NCI-H1694 (cell line): ENCODE measurements around the gene RPAP3.
"Not testable (repeated sequence)": the region's sequence is repeated elsewhere in the genome, so short reads cannot be mapped to it uniquely, and the experiment has no call there.

Experiments
- DNase-seq: peaks from one replicate; lab custom pipeline; 2025; lab: John Stamatoyannopoulos, UW

The RPAP3 gene

DNA sequence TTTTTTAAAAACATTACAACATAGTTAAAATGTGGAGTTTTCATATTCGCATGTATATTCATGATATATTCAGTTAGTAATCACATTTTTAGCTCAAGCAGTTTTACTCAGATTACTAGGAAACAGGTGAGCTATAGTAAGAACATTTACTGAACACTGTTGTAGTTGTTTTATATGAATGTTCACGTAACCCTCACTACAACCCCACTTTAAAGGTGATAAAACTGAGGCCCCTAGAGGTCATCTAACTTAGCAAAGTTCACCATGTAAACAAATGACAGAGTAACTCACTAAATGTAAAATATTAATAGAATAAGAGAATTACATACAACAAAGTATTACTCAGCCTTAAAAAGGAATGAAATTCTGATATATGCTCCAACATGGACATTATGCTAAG, 26.0 kb downstream of the RPAP3 start:
- no peak for DNase-seq

DNA sequence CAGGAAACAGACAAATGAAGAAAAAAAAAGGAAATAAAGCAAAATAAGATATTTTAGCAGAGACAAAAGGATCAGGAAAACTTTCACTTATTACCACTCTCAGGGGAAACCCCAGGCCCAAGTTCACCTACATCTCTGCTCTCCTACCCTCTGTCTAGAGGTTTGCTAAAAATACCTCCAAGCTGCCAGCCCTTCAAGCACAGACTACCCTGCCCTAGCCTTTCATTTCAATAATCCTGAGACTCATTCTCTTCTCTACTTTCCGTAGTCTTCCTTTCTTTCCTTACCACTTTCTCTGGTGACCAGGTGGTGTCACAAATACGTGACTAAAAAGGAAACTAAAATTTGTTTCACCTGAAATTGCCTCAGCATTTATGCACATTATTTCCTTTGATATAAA, 33.8 kb downstream of the RPAP3 start:
- DNase-seq: no peak

DNA sequence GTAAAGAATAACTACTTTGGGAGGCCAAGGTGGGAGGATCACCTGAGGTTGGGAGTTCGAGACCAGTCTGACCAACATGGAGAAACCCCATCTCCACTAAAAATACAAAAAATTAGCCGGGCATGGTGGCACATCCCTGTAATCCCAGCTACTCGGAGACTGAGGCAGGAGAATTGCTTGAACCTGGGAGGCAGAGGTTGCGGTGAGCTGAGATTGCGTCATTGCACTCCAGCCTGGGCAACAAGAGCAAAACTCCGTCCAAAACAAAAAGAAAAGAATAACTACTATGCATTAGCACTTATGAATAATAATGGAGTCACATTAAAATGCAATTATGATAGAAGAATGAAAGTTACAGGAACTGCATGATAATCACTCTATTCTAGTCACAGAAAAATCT, 37.9 kb downstream of the RPAP3 start:
- not testable (repeated sequence) for DNase-seq

DNA sequence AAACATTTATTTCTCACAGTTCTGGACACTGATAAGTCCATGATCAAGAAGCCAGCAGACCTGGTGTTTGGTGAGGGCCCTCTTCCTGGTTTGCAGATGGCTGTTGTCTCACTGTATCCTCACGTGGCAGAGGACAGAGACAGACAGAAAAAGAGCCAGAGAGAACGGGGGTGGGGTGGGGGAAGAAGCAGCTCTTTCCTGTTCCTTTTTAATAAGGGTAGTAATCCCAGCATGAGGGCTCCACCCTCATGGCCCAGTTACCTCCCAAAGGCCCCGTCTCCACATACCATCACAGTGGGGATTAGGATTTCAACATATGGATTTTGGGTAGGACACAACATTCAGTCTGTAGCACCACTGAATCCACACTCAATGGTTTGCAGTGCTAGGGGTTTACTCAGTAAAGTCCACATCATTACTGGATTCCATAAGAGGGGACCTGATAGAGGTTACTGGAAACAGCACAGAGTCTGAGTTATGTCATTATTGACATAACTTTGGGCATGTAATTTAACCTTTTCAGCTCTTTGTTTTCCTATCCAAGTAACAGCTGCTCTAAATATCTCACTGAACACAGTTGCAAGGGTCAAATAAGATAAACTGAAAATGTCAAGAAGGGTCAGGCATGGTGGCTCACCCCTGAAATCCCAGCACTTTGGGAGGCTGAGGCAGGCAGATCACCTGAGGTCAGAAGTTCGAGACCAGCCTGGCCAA, 53.2 kb downstream of the RPAP3 start:
- no peak for DNase-seq

DNA sequence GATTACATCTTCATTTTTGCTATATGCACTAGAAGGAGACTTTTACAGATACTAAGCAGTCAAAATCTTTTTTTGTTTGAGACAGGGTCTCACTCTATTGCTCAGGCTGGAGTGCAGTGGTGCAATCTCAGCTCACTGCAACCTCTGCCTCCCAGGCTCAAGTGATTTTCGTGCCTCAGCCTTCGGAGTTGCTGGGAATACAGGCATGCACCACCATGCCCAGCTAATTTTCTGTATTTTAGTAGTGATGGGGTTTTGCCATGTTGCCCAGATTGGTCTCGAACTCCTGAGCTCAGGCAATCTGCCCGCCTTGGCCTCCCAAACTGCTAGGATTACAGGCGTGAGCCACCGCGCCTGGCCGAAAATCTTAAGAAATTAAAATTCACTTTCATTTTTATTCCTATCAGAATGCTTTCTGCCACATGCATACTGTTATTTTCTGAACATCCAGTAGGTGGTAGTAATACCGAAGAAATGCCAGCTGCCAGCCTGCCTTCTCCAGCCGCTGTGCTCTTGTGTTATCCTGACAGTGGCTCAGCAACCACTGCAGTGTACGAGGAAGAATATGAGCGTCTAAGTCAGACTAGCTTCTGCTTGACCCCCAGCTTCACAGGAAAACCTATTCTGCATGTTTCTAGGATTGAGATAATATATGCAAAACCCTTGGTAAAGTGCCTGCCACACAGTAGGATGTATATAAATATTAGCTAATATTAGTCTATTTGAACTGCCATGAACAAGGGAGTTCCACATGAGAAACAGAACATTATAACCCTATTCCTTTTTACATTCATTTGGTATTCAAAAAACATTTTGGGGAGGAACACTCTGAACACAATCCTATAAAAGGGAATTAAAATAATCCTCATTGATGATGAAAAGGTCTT, 54.2 kb downstream of the RPAP3 start:
- peak; percentile 57 for DNase-seq

DNA sequence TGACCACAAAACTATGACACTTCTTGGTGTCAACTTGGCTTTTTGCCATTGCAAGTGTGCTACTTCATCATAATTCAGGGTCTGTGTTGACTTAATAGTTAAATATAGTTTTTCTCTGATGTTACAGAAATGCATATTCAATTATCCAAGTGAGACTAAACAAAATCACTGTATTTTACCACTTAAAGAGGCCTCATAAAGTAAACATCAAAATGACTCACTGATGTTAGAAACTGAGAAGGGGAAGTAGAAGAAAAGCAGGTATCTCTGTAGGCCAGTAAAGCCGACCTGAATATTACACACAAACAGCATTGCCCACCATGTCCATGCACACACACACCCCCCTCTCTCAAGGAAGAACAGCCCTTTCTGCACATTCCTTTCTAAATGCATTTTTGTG, 55.4 kb downstream of the RPAP3 start:
- no peak for DNase-seq

DNA sequence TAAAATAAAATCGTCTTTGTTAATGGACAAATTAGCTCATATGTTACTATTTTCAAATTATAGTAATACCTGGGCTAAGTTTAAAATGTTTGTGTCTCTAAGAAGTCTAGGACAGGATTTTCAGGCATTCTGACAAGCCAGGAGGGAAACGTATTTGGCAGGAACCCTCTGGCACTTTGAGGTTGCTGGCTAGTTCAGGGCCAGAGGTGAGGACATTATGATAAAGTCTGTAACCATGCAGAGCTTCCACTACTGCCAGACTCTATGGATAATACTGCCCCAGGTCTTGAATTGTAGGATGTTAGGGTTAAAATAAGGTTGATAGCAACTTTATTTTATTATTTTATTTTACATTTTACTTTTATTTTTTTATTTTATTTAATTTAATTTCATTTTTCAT, 56.4 kb downstream of the RPAP3 start:
- DNase-seq: no peak

DNA sequence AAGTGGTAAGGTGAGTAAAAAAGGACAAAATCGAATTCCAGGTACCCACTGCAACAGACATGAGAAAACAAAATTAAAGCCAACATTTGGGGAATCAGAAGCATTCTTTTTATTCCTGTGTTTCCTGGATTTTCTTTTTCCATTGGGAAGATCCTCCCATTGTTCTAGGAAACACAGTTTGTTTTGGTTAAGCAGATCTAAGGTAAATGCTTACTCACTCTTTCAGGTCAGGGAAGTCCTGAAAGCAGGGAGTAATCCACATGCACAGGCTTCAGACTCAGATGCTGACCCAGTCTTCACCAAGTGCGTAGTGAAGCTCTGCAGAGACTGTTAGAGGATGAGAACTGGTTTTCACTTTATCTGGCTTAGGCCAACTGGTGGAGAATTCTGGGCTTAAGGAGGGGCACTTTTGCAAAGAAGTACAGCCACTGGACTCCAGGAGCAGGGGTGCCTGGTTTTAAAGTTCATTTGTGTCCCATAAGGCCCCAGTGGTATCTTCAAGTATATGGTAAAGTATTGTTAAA, 57.7 kb downstream of the RPAP3 start:
- DNase-seq: no peak

DNA sequence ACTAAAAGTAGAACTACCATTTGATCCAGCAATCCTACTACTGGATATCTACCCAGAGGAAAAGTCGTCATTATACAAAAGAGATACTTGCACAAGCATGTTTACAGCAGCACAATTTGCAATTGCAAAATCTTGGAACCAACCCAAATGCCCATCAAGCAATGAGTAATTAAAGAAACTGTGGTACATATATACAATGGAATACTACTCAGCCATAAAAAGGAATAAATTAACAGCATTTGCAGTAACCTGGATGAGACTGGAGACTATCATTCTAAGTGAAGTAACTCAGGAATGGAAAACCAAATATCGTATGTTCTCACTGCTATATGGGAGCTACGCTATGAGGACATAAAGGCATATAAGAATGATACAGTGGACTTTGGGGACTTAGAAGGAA, 63.5 kb downstream of the RPAP3 start:
- DNase-seq: not testable (repeated sequence)

DNA sequence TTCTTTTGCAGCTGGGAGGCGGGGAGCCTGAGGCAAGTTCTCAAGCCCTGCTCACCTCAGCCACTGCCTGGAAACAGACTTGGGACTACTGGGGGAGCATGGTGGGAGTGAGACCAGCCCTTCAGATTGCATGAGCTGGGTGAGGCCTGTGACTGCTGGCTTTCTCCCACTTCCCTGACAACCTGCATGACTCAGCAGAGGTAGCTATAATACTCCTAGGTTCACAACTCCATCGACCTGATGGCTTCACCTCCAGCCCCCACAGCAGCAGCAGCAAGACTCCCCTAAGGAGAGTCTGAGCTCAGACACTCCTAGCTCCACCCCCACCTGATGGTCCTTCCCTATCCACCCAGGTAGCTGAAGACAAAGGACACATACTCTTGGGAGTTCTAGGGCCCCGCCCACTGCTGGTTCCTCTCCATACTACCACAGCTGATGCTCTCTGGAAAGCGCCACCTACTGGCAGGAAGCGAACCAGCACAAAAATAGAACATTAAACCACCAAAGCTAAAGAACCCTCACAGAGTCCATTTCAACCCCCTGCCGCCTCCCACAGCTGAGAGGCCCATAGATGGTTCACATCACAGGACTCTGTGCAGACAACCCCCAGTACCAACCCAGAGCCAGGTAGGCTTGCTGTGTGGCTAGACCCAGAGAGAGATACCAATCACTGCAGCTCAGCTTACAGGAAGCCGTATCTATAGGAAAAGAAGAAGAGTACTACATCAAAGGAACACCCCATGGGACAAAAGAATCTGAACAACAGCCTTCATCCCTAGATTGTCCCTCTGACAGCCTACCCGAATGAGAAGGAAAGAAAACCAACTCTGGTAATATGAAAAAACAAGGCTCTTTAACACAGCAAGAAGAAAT, 68.7 kb downstream of the RPAP3 start:
- no peak for DNase-seq

DNA sequence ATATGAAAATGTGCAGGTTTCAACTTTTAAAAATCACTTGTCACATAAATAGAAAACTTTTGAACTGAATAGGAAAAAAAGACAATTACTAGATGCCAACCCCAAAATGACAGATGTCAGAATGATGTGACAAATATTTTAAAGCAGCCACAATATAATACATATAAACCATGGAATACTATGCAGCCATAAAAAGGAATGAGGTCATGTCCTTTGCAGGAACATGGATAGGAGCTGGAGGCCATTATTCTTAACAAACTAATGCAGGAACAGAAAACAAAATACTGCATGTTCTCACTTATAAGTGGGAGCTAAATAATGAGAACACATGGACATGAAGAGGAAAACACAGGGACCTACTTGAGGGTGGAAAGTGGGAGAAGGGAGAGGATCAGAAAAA, 70.1 kb downstream of the RPAP3 start:
- not testable (repeated sequence) for DNase-seq

DNA sequence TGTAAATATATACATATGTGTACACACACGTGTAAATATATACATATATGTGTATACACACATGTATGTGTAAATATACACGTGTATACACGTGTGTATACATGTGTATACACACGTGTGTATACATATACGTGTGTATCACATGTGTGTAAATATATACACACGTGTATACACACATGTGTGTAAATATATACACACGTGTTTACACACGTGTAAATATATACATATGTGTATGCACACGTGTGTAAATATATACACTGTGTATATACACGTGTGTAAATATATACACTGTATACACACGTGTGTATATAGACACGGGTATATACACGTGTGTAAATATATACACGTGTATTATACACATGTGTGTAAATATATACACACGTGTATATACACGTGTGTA, 71.7 kb downstream of the RPAP3 start:
- no peak for DNase-seq

DNA sequence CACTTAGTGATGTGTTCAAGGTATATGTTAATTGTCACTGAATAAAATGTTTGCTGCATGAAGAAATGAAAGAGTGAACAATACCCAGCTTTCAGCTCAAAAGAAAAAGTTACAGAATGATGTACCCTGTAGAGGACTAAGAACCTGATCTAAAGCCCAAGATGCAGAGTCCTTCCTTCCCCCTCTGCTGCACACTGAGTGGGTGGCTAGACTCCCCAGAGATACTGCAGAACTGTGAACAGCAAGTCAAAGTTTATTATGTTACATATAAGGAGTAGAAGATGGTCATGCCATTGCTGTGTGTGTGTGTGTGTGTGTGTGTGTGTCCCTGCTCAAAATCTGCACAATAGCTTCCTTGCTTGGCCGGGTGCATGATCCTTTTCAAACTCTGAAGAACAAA, 83.9 kb downstream of the RPAP3 start:
- DNase-seq: no peak

DNA sequence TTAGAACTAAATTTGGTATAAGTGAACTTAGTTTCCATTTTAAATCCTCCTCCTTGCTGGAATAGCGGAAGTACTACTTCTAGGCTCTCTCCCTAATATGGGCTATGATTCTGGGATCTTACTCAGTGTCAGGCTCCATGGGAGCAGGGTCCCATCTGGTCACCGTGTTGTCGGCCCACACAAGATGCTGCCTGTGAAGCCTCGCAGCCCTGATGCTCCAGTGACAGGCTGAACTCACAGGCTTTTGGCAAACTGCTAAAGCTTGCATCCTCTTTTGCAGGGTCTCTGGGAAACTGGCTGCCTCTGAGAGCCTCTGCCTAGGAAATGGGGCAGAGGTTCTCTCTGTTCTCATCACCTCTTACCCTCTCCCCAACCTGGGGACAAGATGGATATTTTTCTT, 88.4 kb downstream of the RPAP3 start:
- no peak for DNase-seq

DNA sequence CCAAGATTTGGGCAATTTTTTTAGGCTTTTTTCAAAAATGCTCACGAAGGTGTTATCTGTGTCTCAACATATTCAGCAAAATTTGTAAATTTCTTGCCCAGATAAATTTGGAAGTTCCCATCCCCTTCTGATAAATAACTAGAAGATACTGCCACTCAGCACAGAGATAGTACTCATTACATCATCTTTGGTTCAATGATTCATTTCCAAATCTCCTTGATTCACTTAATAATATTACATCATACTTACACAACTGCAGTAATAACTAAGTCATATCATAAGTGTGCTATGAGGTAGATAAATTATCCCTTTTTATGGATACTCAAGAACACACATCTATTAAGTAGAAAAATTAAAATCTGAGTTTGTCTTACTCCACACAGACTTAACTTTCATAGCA, 89.4 kb downstream of the RPAP3 start:
- DNase-seq: no peak

DNA sequence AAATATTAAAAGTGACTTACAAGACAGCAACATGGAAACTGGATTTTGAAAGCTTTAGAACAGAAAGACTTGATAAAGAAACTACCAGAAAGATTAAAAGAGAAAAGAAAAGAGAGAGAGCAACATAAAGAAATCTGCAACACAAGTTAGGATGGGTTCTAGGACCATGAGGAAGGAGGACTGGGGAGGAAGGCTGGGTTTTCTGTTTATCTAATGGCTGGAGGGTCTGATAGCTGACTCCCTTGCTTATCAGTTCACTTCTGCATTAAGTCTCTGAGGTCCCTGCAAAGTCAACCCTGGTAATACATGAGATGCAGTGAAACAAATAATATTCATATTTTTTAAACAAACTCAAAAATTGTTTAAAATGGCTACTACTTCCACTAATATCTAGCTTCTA, 90.1 kb downstream of the RPAP3 start:
- no peak for DNase-seq

DNA sequence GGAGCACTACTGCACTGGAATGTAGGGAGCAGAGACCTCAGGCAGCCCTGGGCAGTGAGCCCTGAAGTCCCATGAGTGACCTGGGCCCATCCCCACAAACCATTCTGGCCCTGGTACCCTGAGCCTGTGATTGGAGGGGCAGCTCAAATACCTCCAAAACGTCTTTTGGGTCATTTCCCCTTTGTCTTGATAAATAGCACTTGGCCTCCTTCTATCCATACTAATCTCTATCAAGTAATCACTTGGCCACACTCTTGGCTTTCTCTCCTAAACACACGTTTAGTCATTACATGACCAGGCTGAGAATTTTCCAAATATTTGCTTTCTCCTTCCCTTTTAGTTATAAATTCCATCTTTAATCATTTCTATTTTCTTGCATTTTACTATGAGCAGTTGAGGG, 91.3 kb downstream of the RPAP3 start:
- no peak for DNase-seq

DNA sequence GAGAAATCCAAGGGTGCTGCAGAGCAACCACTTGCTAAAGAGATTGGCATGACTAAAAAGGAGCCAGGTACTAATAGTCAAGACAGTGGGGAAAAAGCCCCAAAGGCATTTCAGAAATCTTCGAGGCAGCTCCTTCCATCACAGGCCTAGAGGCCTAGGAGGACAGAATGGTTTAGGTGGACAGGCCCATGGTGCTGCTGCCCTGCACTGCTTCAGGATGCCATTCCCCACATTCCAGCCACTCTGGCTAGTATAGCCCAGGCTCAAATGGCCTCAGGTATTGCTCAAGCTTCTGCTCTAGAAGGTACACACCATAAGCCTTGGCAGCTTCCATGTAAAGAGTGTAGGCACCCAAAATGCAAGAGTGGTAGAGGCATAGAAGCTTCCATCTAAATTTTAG, 92.9 kb downstream of the RPAP3 start:
- DNase-seq: no peak

DNA sequence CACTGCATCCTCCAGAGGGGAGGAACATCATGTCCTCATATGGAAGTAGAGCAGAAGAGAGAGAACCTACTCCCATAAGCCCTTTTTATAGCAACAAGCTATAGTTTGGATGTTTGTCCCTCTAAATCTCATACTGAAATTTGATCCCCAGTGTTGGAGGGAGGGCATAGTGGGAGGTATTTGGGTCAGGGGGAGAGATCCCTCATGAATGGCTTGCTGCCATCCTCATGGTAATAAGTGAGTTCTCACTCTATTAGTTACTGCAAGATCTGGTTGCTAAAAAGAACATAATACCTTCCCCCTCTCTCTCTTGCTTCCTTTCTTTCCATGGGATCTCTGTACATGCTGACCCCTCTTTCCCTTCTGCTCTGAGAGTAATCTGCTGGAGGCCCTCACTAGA, 93.9 kb downstream of the RPAP3 start:
- no peak for DNase-seq
